Naive thymus-derived CD4-positive, alpha-beta T cell (primary cell): ENCODE measurements around the gene SYNRG. TPM values are rescaled to one million over a fixed set of nuclear protein-coding genes. Genes with fewer than 3 reads are reported as not detected.
"Not testable (repeated sequence)": the region's sequence is repeated elsewhere in the genome, so short reads cannot be mapped to it uniquely, and the experiment has no call there.

ENCODE experiments used
- ATAC-seq: fragments of 150-1000 bp; cut with Tn5 transposase; 2 replicates; pipeline ENCODE4 v1.10.0; 2021; ENCODE audit warnings: mild to moderate bottlenecking, moderate library complexity
- CTCF ChIA-PET: fragments of 350-600 bp; sonication (Branson Sonifier 250); formaldehyde crosslinking; loops from one replicate; lab custom pipeline; 2021; ENCODE audit warnings: antibody characterized with exemption; lab: Charles Lee
- POLR2A ChIA-PET: fragments of 350-600 bp; sonication (Branson Sonifier 250); formaldehyde crosslinking; loops from one replicate; lab custom pipeline; 2021; ENCODE audit warnings: antibody characterized with exemption, inconsistent platforms; lab: Charles Lee
- DNase-seq, 9 donors: peaks; one replicate each; pipeline versions ENCODE4 v3.0.0 to v3.0.0-alpha.2; 2020 to 2022; ENCODE audit warnings: mixed read lengths in 1 of 9
- H3K27ac ChIP-seq: one replicate; pipeline ENCODE4 v1.7.0; 2013; ENCODE audit warnings: mild to moderate bottlenecking, low read depth, low read length, moderate library complexity
- H3K27me3 ChIP-seq, 2 donors: one replicate each; pipeline ENCODE4 v1.7.0; 2013; ENCODE audit warnings: low read length in 2 of 2, mild to moderate bottlenecking in 2 of 2, moderate library complexity in 2 of 2; ENCODE audit not compliant: control insufficient read depth in 2 of 2, insufficient read depth in 2 of 2
- H3K36me3 ChIP-seq, 3 experiments: 1 replicate in 2 of 3; 2 replicates in 1 of 3; pipeline ENCODE4 v1.7.0; 2013; ENCODE audit warnings: low read length in 3 of 3, mild to moderate bottlenecking in 3 of 3, moderate library complexity in 1 of 3; ENCODE audit not compliant: insufficient read depth in 3 of 3, control insufficient read depth in 2 of 3
- H3K4me1 ChIP-seq, 2 donors: one replicate each; pipeline ENCODE4 v1.7.0; 2013; ENCODE audit warnings: low read length in 2 of 2, mild to moderate bottlenecking in 2 of 2, moderate library complexity in 1 of 2; ENCODE audit not compliant: control insufficient read depth in 2 of 2, insufficient read depth in 2 of 2
- H3K4me3 ChIP-seq: 2 replicates; pipeline ENCODE4 v1.7.0; 2013; ENCODE audit warnings: mild to moderate bottlenecking, low read length
- H3K9me3 ChIP-seq, 3 experiments: 1 replicate in 2 of 3; 2 replicates in 1 of 3; pipeline ENCODE4 v1.7.0; 2013; ENCODE audit warnings: low read length in 3 of 3; ENCODE audit not compliant: control insufficient read depth in 2 of 3
- H3K27ac Mint-ChIP-seq, 9 donors: one replicate each; pipeline ENCODE4 v1.8.0; 2020 to 2022; ENCODE audit warnings: mixed read lengths in 9 of 9, mild to moderate bottlenecking in 8 of 9, moderate library complexity in 5 of 9, inconsistent platforms in 2 of 9
- H3K27me3 Mint-ChIP-seq, 5 donors: one replicate each; pipeline ENCODE4 v1.8.0; 2021 to 2022; ENCODE audit warnings: mixed read lengths in 5 of 5, mild to moderate bottlenecking in 1 of 5
- H3K36me3 Mint-ChIP-seq, 5 donors: one replicate each; pipeline ENCODE4 v1.8.0; 2020 to 2022; ENCODE audit warnings: mixed read lengths in 5 of 5, mild to moderate bottlenecking in 3 of 5, inconsistent platforms in 1 of 5
- H3K4me1 Mint-ChIP-seq, 7 donors: one replicate each; pipeline ENCODE4 v1.8.0; 2020 to 2022; ENCODE audit warnings: mixed read lengths in 7 of 7, mild to moderate bottlenecking in 3 of 7, inconsistent platforms in 1 of 7
- H3K4me3 Mint-ChIP-seq, 10 donors: one replicate each; pipeline ENCODE4 v1.8.0; 2020 to 2022; ENCODE audit warnings: mild to moderate bottlenecking in 10 of 10, mixed read lengths in 10 of 10, moderate library complexity in 6 of 10, inconsistent platforms in 2 of 10
- H3K9me3 Mint-ChIP-seq, 11 donors: one replicate each; pipeline ENCODE4 v1.8.0; 2020 to 2022; ENCODE audit warnings: mixed read lengths in 11 of 11, mild to moderate bottlenecking in 4 of 11, inconsistent platforms in 1 of 11, moderate library complexity in 1 of 11
- intact Hi-C, 2 donors: fragments of 100-400 bp; cut with micrococcal nuclease; formaldehyde crosslinking; loops; one replicate each; pipeline ENCODE4 v1.15.1; 2023
- polyA plus RNA-seq, 2 donors: library from polyadenylated mRNA; unstranded; fragments of 300-500 nt; fragmentation: Illumina TruSeq; gene quantifications; one replicate each; pipeline ENCODE4 v1.2.3, GENCODE V29; 2021
- total RNA-seq, 6 experiments: library from RNA in 5 of 6; stranded (reverse) in 5 of 6; gene quantifications; 1 replicate in 5 of 6; 2 replicates in 1 of 6; pipeline ENCODE4 v1.2.3 and lab custom pipeline; 2021 to 2026

Gene SYNRG
- total and polyA plus RNA-seq, 7 experiments from 2014 or later: 70.9 to 146 (median 100) TPM

GRCh38 chr17:37643869-37644268 is 34.7 kb upstream of the SYNRG start:
- ChIA-PET CTCF (interaction anchor here (1.6 kb wide), 1 partner anchor 34 kb away, joined by 4 read pairs; the partner anchor contains the start of gene SYNRG), POLR2A (interaction anchor here (1.5 kb wide), 1 partner anchor 35 kb away, joined by 4 read pairs; no protein-coding TSS in a partner anchor)
- Histone ChIP-seq H3K9me3 (no peaks in the 10 kb centered on the region), H3K4me1 (peaks cover 8 to 10% of the 10 kb centered on the region in 2 donors), H3K36me3 (peaks cover 0 to 11% (median 7%) of the 10 kb centered on the region in 3 experiments), H3K4me3 (peak overlapping the region; percentile 89), H3K27me3 (peaks cover 3 to 9% of the 10 kb centered on the region in 2 donors), H3K27ac (peak overlapping the region; percentile 85)
- DNase-seq: no peak
- Mint-ChIP-seq H3K9me3 (no peaks in the 10 kb centered on the region), H3K36me3 (peaks cover 6 to 14% (median 14%) of the 10 kb centered on the region in 5 donors), H3K27me3 (peaks cover 26 to 49% (median 37%) of the 10 kb centered on the region in 5 donors), H3K4me3 (peak overlapping the region; percentile 89 to 98 (median 94)), H3K27ac (peak overlapping the region in 7 of 9 donors; percentile 63 to 97 (median 93)), H3K4me1 (peaks cover 24 to 54% (median 35%) of the 10 kb centered on the region in 7 donors)
- ATAC-seq: no peak
- intact Hi-C loops: loop anchor here (1.0 to 5.0 kb wide), 3 partner anchors 35 to 148 kb away; partner anchors contain the start of gene SYNRG (in 2 of the 2)

GRCh38 chr17:37643118-37643766 is 34.0 kb upstream of the SYNRG start, which contains the start of gene DDX52:
Gene DDX52, minus strand, starts transcription at chr17:37643446. Its CDS starts 26 bp downstream, at chr17:37643420.
- Histone ChIP-seq H3K36me3 (peaks cover 0 to 11% (median 7%) of the 10 kb centered on the region in 3 experiments), H3K9me3 (no peaks in the 10 kb centered on the region), H3K27ac (peak within 1 kb of the TSS; percentile 85), H3K4me3 (peak within 1 kb of the TSS; percentile 89), H3K4me1 (peaks cover 8 to 10% of the 10 kb centered on the region in 2 donors), H3K27me3 (peaks cover 0 to 9% of the 10 kb centered on the region in 2 donors)
- intact Hi-C loops: loop anchor here (1.0 to 5.0 kb wide), 3 partner anchors 34 to 149 kb away; partner anchors contain the start of gene SYNRG (in 2 of the 2)
- peaks cover 24 to 58% (median 39%) of the 10 kb centered on the region in 7 donors for H3K4me1 Mint-ChIP-seq
- ChIA-PET POLR2A (interaction anchor here (1.1 kb wide), 1 partner anchor 34 kb away, joined by 6 read pairs; the partner anchor contains the start of gene SYNRG), CTCF (interaction anchor here (1.6 kb wide), 1 partner anchor 34 kb away, joined by 4 read pairs; the partner anchor contains the start of gene SYNRG)
- H3K36me3 Mint-ChIP-seq: peaks cover 6 to 17% (median 14%) of the 10 kb centered on the region in 5 donors
- peak within 1 kb of the TSS; percentile 63 to 97 (median 93) for H3K27ac Mint-ChIP-seq
- ATAC-seq (peak; percentile 99), DNase-seq (peak; percentile 75 to 88 (median 84))
- peaks cover 20 to 43% (median 30%) of the 10 kb centered on the region in 5 donors for H3K27me3 Mint-ChIP-seq
- H3K4me3 Mint-ChIP-seq: peak within 1 kb of the TSS; percentile 89 to 98 (median 94)
- no peaks in the 10 kb centered on the region for H3K9me3 Mint-ChIP-seq

GRCh38 chr17:37642681-37643080 is 33.5 kb upstream of the SYNRG start:
- ATAC-seq: no peak
- Histone ChIP-seq H3K27me3 (peaks cover 0 to 9% of the 10 kb centered on the region in 2 donors), H3K9me3 (no peaks in the 10 kb centered on the region), H3K4me3 (peak overlapping the region; percentile 89), H3K36me3 (peaks cover 0 to 13% (median 7%) of the 10 kb centered on the region in 3 experiments), H3K27ac (peak overlapping the region; percentile 85), H3K4me1 (peaks cover 8 to 10% of the 10 kb centered on the region in 2 donors)
- H3K4me1 Mint-ChIP-seq: peaks cover 24 to 63% (median 43%) of the 10 kb centered on the region in 7 donors
- intact Hi-C loops: loop anchor here (1.0 to 5.0 kb wide), 3 partner anchors 33 to 150 kb away; partner anchors contain the start of gene SYNRG (in 2 of the 2)
- CTCF ChIA-PET: interaction anchor here (1.6 kb wide), 1 partner anchor 33 kb away, joined by 4 read pairs; the partner anchor contains the start of gene SYNRG
- peak overlapping the region; percentile 89 to 98 (median 94) for H3K4me3 Mint-ChIP-seq
- H3K27ac Mint-ChIP-seq: peak overlapping the region; percentile 63 to 97 (median 93)
- H3K9me3 Mint-ChIP-seq: no peaks in the 10 kb centered on the region
- POLR2A ChIA-PET: interaction anchor here (1.1 kb wide), 1 partner anchor 33 kb away, joined by 6 read pairs; the partner anchor contains the start of gene SYNRG
- peak in 4 of 9 donors; percentile 0 to 14 (median 5) for DNase-seq
- peaks cover 6 to 23% (median 15%) of the 10 kb centered on the region in 5 donors for H3K36me3 Mint-ChIP-seq
- H3K27me3 Mint-ChIP-seq: peaks cover 16 to 38% (median 25%) of the 10 kb centered on the region in 5 donors

GRCh38 chr17:37640015-37640414 is 30.8 kb upstream of the SYNRG start:
- Mint-ChIP-seq H3K9me3 (no peaks in the 10 kb centered on the region), H3K27ac (no peak overlapping the region), H3K36me3 (peaks cover 6 to 40% (median 22%) of the 10 kb centered on the region in 5 donors), H3K4me1 (peaks cover 25 to 63% (median 48%) of the 10 kb centered on the region in 7 donors), H3K27me3 (peaks cover 4 to 15% (median 12%) of the 10 kb centered on the region in 5 donors), H3K4me3 (peak overlapping the region in 9 of 10 donors; percentile 3 to 55 (median 42))
- H3K36me3 ChIP-seq: peaks cover 0 to 29% (median 7%) of the 10 kb centered on the region in 3 experiments
- H3K27me3 ChIP-seq: peaks cover 0 to 7% of the 10 kb centered on the region in 2 donors
- CTCF ChIA-PET: interaction anchor here (0.6 kb wide), 1 partner anchor 141 kb away, joined by 3 read pairs; no protein-coding TSS in a partner anchor
- H3K27ac ChIP-seq: no peak overlapping the region
- H3K4me1 ChIP-seq: peaks cover 8 to 10% of the 10 kb centered on the region in 2 donors
- H3K9me3 ChIP-seq: no peaks in the 10 kb centered on the region
- POLR2A ChIA-PET: no interaction called here
- ATAC-seq: no peak
- no peak for DNase-seq
- H3K4me3 ChIP-seq: no peak overlapping the region
- intact Hi-C loops: loop anchor here in 1 of 2 donors (5.0 kb wide), 2 partner anchors 33 to 152 kb away; partner anchors contain the start of gene SYNRG

GRCh38 chr17:37637956-37638355 is 28.7 kb upstream of the SYNRG start:
- POLR2A ChIA-PET: interaction anchor here (0.8 kb wide), 1 partner anchor 30 kb away, joined by 3 read pairs; no protein-coding TSS in a partner anchor
- CTCF ChIA-PET: no interaction called here
- peaks cover 19 to 48% (median 44%) of the 10 kb centered on the region in 7 donors for H3K4me1 Mint-ChIP-seq
- Histone ChIP-seq H3K27ac (no peak overlapping the region), H3K27me3 (no peaks in the 10 kb centered on the region), H3K36me3 (peaks cover 0 to 33% (median 7%) of the 10 kb centered on the region in 3 experiments), H3K9me3 (no peaks in the 10 kb centered on the region), H3K4me1 (peaks cover 4 to 8% of the 10 kb centered on the region in 2 donors), H3K4me3 (no peak overlapping the region)
- no peaks in the 10 kb centered on the region for H3K27me3 Mint-ChIP-seq
- peaks cover 6 to 40% (median 23%) of the 10 kb centered on the region in 5 donors for H3K36me3 Mint-ChIP-seq
- peak overlapping the region in 1 of 10 donors; percentile 14 for H3K4me3 Mint-ChIP-seq
- DNase-seq (no peak), ATAC-seq (no peak)
- H3K9me3 Mint-ChIP-seq: no peaks in the 10 kb centered on the region
- peak overlapping the region in 1 of 9 donors; percentile 16 for H3K27ac Mint-ChIP-seq
- intact Hi-C loops: no loop called here

- peak overlapping the region in 1 of 9 donors; percentile 6 for H3K27ac Mint-ChIP-seq
- H3K27me3 ChIP-seq, CTCF ChIA-PET: not testable (repeated sequence)
Observed at GRCh38 chr17:37616430-37616829, 7.2 kb upstream of the SYNRG start.

More at GRCh38 chr17:37616430-37616829, 7.2 kb upstream of the SYNRG start:
- H3K4me1 Mint-ChIP-seq, POLR2A ChIA-PET, H3K27ac ChIP-seq, ATAC-seq, DNase-seq, H3K4me3 Mint-ChIP-seq, H3K9me3 Mint-ChIP-seq, H3K27me3 Mint-ChIP-seq, intact Hi-C loops, H3K4me3 ChIP-seq, H3K4me1 ChIP-seq, H3K9me3 ChIP-seq: not testable (repeated sequence)
- H3K36me3 ChIP-seq: peaks cover 0 to 66% (median 7%) of the 10 kb centered on the region in 3 experiments
- peaks cover 0 to 14% (median 9%) of the 10 kb centered on the region in 5 donors for H3K36me3 Mint-ChIP-seq
